ENCODE data around the gene DBT. TPM values are rescaled to one million over a fixed set of nuclear protein-coding genes. Genes with fewer than 3 reads are reported as not detected.

Gene DBT
- total RNA-seq, 1 experiment from 2014 or later, result 20.3 TPM

GRCh38 chr1:100290291-100290690 lies 40.7 kb upstream of the DBT start:
- no peak overlapping the region for H3K56ac ChIP-seq (ENCODE audit: insufficient read length, low read depth, low read length)
- H4K5ac ChIP-seq (ENCODE audit: insufficient read length, low read depth, low read length), result no peak overlapping the region
- no peak overlapping the region for H2AK5ac ChIP-seq (ENCODE audit: insufficient read length, low read length)
- no peaks in the 10 kb centered on the region for H3K79me2 ChIP-seq (ENCODE audit: insufficient read depth, low read length)
- H2BK5ac ChIP-seq (ENCODE audit: insufficient read length, low read length), result no peak overlapping the region
- H4K20me1 ChIP-seq (ENCODE audit: control insufficient read depth, insufficient read depth, insufficient read length), result no peaks in the 10 kb centered on the region
- Mint-ChIP-seq H3K4me1 (peaks cover 0 to 2% of the 10 kb centered on the region in 2 experiments; a peak in 1 of 4 replicates), H3K27ac (no peak overlapping the region), H3K27me3 (ENCODE audit: low read depth) (no peaks in the 10 kb centered on the region), H3K9me3 (no peaks in the 10 kb centered on the region), H3K36me3 (ENCODE audit: insufficient read depth in 1 of 3, low read depth in 3 of 3) (peaks cover 12 to 57% (median 34%) of the 10 kb centered on the region in 3 experiments), H3K4me3 (no peak overlapping the region)
- no peak overlapping the region for H3K27ac ChIP-seq (ENCODE audit: insufficient read length, low read depth, low read length)
- H3K9me3 ChIP-seq (ENCODE audit: control insufficient read depth, low read depth, low read length), result no peaks in the 10 kb centered on the region
- no peak overlapping the region for H2BK15ac ChIP-seq (ENCODE audit: low read depth, low read length)
- no peak overlapping the region for H3K14ac ChIP-seq (ENCODE audit: insufficient read depth, low read length)
- no peak for TF ChIP-seq CTCF (conservative IDR thresholded peaks at IDR 0.05)
- H3K23me2 ChIP-seq (ENCODE audit: insufficient read length, low read depth, low read length, poor library complexity, severe bottlenecking), result no peaks in the 10 kb centered on the region
- H2BK120ac ChIP-seq (ENCODE audit: low read depth, low read length, poor library complexity, severe bottlenecking), result no peak overlapping the region
- H3K23ac ChIP-seq (ENCODE audit: insufficient read length, low read depth, low read length), result no peak overlapping the region
- H3K18ac ChIP-seq (ENCODE audit: insufficient read length, low read depth, low read length), result no peak overlapping the region
- WGBS (ENCODE audit: extremely low coverage, insufficient read length, low lambda C conversion rate), result no CpG with 5 or more reads among the region's 2 CpGs
- DNase-seq, result no peak
- no peak overlapping the region for H2BK12ac ChIP-seq (ENCODE audit: insufficient read length, low read depth, low read length)
- no peak overlapping the region for H4K8ac ChIP-seq (replicated peaks; ENCODE audit: insufficient read length, low read depth, low read length)
- no peak overlapping the region for H2BK20ac ChIP-seq (ENCODE audit: low read depth, low read length, poor library complexity, severe bottlenecking)
- no peak overlapping the region for H4K91ac ChIP-seq (ENCODE audit: insufficient read length, low read depth, low read length)
- H3K9ac ChIP-seq (ENCODE audit: extremely low read depth, insufficient read length, low read length), result no peak overlapping the region
- no peaks in the 10 kb centered on the region for H3K4me1 ChIP-seq (ENCODE audit: insufficient read depth, low read length)
- H3K27me3 ChIP-seq (ENCODE audit: insufficient read depth, low read length), result no peaks in the 10 kb centered on the region
- no peak overlapping the region for H3K4ac ChIP-seq (ENCODE audit: low read depth, low read length)
- no peaks in the 10 kb centered on the region for H3K79me1 ChIP-seq (ENCODE audit: insufficient read depth, low read depth, low read length, poor library complexity, severe bottlenecking)
- H3T11ph ChIP-seq (ENCODE audit: low read length), result no peak overlapping the region
- no peak overlapping the region for H3K4me2 ChIP-seq (ENCODE audit: insufficient read depth, insufficient read length, low read length)
- H2AFZ ChIP-seq (ENCODE audit: low read length), result no peak overlapping the region

Data from H9 (cell line).